ENCODE data around the gene GNA12. TPM values are rescaled to one million over a fixed set of nuclear protein-coding genes. Genes with fewer than 3 reads are reported as not detected.

GNA12 gene
- total and polyA plus RNA-seq, 10 of the 15 experiments (the other 5 are each of a cell fraction or from before 2014, with no cell fraction given) = 1.9 to 51.8 (median 12.6) TPM

DNA sequence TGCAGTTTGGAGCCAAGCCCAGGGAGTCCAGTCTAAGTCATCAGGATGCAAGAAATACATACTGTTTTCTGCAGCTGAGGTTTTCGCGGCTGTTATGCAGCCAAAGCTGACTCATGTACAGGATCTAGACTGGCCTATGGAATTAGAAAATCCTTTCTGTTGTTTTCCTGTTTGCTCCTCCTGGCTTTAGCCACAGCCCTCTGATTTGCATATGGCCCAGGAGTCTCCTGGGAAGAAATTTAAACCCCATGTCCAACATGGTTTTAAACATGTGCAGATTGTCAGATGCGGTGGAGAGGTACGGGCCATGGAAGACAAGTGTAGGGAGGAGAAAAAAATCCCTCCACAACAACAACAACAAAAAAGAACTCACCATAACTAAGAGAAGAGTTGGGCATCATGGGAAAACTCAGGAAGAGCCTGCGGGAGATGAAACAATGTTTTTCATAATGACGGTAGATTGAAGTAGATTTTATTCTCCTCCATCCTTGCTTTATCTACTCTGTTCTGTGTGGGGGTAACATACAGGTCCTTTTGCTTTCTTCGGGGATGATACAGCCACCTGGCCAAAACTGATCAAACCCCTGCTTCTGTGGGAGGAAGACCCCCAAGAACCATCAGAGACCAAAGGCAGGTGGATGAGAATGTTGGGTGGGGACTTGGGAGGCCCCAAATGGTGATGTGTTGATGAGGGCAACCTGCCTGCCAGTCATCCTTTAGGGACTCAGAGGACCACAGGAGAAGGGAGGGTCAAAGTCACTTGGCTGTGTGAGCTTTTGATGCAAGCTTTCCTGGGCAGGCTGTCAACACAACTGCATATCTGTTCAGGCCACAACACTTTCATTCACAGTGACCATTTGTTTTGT is 29.8 kb upstream of the GNA12 start (continued):
- TF ChIP-seq, protein P1, sequence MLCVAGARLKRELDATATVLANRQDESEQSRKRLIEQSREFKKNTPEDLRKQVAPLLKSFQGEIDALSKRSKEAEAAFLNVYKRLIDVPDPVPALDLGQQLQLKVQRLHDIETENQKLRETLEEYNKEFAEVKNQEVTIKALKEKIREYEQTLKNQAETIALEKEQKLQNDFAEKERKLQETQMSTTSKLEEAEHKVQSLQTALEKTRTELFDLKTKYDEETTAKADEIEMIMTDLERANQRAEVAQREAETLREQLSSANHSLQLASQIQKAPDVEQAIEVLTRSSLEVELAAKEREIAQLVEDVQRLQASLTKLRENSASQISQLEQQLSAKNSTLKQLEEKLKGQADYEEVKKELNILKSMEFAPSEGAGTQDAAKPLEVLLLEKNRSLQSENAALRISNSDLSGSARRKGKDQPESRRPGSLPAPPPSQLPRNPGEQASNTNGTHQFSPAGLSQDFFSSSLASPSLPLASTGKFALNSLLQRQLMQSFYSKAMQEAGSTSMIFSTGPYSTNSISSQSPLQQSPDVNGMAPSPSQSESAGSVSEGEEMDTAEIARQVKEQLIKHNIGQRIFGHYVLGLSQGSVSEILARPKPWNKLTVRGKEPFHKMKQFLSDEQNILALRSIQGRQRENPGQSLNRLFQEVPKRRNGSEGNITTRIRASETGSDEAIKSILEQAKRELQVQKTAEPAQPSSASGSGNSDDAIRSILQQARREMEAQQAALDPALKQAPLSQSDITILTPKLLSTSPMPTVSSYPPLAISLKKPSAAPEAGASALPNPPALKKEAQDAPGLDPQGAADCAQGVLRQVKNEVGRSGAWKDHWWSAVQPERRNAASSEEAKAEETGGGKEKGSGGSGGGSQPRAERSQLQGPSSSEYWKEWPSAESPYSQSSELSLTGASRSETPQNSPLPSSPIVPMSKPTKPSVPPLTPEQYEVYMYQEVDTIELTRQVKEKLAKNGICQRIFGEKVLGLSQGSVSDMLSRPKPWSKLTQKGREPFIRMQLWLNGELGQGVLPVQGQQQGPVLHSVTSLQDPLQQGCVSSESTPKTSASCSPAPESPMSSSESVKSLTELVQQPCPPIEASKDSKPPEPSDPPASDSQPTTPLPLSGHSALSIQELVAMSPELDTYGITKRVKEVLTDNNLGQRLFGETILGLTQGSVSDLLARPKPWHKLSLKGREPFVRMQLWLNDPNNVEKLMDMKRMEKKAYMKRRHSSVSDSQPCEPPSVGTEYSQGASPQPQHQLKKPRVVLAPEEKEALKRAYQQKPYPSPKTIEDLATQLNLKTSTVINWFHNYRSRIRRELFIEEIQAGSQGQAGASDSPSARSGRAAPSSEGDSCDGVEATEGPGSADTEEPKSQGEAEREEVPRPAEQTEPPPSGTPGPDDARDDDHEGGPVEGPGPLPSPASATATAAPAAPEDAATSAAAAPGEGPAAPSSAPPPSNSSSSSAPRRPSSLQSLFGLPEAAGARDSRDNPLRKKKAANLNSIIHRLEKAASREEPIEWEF (IDR thresholded peaks at IDR 0.05; ENCODE audit: insufficient replicate concordance, low read depth, low read length) = no peak
- TF ChIP-seq CHD1 (IDR thresholded peaks at IDR 0.05; ENCODE audit: low read depth, low read length) (no peak), FOXK2 (IDR thresholded peaks at IDR 0.05) (no peak), PAX8 (IDR thresholded peaks at IDR 0.05) (no peak), PML (IDR thresholded peaks at IDR 0.05; ENCODE audit: low read length) (peak; percentile 52; the same call in 1 of the 2 replicates), POLR2AphosphoS5 (IDR thresholded peaks at IDR 0.05; ENCODE audit: low read length) (peak; percentile 75), KDM1A (IDR thresholded peaks at IDR 0.05; ENCODE audit: borderline replicate concordance) (no peak), SMAD5 (IDR thresholded peaks at IDR 0.05; ENCODE audit: low read depth) (peak; percentile 56; the same call in 1 of the 2 replicates), POLR2A (IDR thresholded peaks at IDR 0.05; ENCODE audit: low read depth, low read length) (peak; percentile 61)
